ENCODE measurements around the gene COQ10A.

The COQ10A gene

DNA sequence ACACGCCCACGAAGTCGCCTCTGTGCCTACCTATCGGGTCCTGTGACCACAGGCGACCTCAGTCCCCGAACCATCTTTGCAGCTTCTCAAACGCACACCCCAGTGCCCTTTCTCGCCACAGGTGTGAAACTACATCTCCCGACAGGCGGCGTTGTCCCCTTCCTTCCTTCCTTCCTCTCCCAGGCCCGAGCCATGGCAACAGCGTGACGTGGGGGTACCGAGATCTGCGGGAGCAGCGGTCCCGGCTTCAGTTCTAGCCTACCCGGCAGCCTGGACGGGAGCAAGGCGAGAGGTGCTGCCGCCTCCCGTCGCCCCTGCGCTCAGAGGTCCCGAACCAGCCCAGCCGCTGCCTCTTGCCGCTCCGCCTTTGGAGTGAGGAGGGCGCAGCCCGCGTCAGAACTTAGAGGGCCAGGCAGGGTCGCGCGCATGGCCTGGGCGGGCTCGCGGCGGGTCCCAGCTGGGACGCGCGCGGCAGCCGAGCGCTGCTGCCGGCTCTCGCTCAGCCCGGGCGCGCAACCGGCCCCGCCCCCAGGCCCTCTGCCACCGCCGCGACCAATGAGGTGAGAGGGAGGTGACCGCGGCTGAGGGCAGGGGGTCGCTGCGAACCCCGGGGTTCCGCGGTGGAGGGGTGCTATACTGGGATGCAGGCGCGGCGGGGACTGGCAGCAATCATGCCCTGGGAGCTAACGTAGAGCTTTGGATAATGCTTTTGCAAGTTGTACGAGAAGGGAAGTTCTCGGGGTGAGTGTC is at the start of gene COQ10A:
Gene COQ10A (plus strand): TSS at position 250 of the 750 bp plus-strand sequence. CDS start 177 bp downstream, at position 427.
- FAIRE-seq, result no peak

DNA sequence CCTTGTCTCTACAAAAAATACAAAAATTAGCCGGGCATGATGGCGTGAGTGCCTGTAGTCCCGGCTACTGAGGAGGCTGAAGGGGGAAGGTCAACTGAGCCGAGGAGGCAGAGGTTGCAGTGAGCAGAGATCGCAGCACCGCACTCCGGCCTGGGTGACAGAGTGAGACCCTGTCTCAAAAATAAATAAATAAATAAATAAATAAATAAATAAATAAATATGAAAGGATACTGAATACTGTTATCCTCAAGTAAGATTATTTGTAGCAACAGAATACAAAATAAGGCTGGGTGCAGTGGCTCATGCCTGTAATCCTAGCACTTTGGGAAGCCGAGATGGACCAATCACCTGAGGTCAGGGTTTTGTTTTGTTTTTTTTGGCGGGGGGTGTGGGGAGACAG is 46.9 kb upstream of the COQ10A start:
- FAIRE-seq, result no peak

DNA sequence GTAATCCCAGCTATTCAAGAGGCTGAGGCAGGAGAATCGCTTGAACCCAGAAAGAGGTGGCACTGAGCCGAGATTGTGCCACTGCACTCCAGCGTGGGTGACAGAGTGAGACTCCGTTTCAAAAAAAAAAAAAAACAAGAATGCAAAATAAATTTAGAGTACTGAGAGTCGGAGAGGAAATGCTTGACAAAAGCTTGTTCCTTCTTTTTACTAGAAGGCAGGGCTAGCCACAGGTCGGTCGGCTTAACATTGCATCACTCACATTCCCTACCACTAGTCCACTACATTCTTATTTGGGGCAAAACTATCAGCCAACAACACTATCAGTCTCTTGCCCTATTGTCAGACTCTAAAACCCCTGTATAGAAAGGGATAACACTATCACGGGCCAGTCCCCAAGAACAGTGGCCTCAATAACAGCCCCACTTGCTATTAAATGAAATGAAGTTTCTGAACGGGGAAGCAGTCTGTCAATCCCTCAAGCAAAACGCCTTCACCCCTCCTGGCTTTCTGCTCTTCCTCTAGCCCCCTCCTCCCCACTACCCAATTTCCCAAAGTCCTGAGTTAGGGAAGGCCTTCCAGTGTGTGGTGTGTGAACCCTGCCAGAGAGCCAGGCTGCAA is 46.0 kb upstream of the COQ10A start:
- no peak for FAIRE-seq

DNA sequence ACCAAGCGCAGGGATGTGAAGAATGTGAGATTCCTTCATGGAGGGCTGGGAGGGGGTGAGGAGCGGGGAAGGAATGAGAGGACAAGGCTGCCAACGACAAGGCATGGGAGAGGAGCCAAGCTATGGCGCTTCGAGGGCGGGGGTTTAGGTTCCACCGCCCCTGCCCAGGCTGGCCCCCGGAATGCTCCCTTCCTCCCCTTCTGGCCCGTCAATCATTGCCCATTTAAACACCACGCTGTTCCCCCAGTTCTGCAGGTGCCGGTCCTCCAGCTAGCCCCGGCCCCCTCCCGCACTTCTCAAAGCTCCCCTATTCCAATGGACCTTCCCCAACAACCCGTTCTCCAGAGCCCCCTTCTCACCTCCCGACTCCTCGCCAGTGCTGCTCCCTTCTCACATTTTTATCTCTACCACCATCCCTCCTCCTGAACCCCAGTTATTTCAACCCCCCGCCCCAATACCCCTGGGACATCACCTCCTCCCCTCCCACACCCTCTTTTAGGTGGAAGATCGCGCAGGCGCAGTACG is 45.4 kb upstream of the COQ10A start:
- FAIRE-seq, result no peak

DNA sequence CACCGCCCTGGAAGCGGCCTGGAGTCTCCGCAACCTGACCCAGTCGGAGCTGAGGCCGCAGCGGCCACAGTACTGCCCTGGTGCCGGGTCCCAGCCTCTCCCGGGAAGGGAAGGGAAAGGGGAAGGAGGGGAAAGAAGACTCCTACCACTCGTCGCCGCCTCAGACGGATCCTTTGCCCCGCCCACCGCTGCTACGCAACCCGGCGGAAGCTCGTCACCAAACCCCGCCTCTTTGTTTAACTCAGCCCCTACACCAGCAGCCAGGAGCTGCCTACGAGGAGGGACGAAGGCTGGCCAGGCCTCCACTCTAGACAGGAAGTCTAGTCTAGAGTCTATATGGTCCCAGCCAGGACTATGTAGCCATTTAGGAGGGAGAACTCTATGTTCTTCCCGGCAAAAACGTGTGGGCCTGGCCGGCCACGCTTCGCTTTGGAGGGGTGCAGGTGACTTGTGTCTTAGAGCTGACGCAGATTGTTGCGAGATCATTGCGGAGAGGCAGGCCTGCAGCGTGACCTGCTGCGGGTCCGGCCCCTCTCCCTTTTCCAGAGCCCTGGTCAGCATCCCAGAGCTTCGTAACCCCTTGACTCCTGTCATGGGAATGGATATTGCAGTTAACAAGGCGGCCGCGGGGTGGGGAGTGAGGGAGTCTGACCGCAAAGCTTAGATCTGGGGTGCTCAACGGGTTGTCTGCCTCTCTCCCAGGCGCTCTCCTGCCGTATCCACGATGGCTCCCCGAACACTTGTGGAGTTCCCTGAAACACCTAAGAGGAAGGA is 44.8 kb upstream of the COQ10A start, which contains the start of gene RNF41:
Gene RNF41 (minus strand): TSS at position 166 of the 774 bp plus-strand sequence. CDS start 7,875 bp downstream, outside the sequence.
- FAIRE-seq, result peak; percentile 91

DNA sequence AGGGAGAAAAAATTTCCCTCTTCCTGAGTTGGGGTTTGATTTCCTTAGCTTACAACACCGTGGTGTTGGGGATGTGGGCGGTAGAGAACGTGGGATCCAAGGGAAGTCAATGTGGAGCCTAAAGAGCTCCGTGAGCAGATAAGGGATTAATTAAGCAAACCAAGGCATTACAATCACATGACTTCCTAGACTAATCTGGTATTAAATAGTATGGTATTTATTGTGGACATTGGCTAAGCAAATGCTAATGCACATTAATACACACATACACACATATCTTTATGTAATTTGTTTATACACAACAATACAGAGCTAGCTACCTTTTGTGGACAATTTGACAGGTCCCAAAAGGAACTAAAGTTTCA is 44.2 kb upstream of the COQ10A start:
- no peak for FAIRE-seq

DNA sequence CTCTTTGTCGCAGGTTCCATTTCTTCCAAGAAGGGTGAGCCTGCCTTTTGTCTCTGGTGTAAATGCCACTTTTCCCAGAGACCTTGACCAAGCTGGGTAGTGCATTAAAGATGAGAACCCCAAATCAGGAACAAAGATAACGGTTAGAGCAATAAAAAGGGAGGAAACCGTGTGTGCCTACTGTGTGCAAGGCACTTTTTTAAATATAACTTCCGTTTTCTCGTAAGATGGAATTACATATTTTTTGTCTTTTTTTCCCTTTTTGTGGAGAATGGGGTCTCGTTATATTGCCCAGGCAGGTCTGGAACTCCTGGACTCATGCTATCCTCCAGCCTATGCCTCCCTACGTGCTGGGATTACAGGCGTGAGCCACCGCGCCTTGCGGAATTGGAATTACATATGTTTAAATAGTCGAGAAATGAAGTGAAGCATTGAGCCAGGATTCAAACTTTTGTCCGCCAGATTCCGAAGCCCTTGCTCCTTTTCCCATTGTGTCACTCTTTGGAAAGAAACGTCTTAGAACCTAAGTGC is 43.1 kb upstream of the COQ10A start:
- no peak for FAIRE-seq

DNA sequence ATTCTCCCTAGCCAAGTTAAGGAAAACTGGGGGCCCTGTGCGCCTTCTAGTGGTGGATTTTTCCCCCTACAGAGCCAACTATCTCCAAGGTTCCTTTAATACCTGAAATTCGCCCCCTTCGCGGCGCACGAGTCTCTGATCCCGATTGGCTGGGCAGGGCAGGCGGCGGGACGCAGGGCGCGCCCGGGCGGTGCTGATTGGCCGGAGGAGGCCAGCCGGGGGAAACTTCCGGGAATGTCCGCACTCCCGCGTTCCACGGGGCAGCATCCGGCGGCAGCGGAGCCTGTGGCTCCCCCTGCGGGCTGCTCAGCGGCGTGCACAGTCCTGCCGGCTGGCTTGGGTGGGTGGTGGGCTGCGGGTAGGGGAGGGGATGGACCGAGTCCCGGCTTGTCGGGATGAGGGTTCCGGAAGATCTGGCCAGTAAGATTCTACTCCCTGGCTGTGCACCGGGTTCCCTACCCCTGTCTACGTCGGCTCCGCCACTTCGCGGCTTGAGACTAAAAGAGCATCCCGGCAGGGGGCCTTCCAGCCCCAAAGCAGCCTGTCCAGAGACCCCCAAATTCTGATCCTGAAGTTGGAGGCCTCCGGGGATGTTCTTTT is 42.5 kb upstream of the COQ10A start, which contains the start of gene NABP2:
Gene NABP2 (plus strand): TSS at position 241 of the 600 bp plus-strand sequence. CDS start 515 bp downstream, outside the sequence.
- peak; percentile 96 for FAIRE-seq

DNA sequence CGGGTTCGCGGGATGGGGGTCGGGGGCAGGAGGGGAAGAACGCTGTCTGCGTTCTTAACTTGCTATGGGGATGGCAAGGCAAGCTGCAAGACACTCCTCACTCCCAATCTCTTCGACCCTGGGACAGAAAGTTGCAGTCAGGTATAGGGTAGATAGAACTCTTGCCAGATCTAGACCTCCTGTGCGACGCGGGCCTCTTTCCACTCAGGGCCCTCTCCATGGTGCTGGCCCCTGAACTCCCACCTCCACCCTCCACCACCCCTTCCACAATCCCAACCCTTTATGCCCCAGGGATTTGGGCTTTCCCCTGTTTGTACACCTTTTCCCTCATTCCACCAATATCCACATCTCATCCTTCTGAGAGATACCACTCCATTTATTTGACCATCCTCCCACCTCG is 41.8 kb upstream of the COQ10A start:
- no peak for FAIRE-seq

DNA sequence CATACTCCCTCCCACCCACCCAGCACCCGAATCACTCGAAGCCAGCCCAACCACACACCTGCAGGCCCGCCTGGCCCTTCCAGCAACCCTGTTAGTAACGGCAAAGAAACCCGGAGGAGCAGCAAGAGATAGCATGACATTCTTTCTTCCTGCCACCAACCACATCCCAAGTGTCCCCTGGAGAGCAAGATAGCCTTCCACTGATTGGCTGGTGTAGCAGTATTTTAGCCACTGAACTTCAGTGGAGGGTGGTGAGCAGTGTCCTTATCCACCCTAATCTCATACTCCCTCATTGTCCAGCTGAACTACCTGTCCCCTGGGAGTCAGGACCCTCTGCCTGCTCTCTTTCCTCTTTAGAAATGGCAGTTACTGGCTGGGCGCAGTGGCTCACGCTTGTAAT is 37.7 kb upstream of the COQ10A start:
- FAIRE-seq, result no peak

DNA sequence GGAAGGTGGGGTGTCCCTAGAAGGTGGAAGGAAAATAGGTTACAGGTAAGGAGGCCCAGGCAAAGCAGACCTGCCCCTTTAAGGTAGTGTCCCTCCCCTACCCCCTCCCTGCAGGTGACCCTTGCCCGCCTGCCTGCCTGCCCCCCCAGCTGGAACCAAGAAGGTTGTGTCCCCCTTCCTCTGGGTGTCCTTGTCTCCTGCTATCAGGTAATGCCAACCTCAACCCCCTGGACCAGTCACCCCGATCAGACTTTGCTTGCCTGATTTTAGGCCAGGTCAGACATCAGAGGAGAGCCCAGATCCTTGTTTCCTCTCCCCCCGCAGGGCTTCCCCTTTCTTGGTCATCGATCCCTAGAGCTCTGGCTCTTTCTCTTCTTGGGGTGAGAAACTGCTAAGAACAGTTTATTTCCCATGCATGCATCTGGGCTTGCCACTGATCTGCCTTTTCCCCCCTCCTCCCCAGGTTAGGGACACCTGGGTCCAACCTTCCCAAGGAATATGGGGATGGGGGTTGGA is 36.8 kb upstream of the COQ10A start, which contains the start of gene SLC39A5:
Gene SLC39A5 (plus strand): TSS at position 136 of the 516 bp plus-strand sequence. CDS start 1,224 bp downstream, outside the sequence.
- FAIRE-seq, result no peak

DNA sequence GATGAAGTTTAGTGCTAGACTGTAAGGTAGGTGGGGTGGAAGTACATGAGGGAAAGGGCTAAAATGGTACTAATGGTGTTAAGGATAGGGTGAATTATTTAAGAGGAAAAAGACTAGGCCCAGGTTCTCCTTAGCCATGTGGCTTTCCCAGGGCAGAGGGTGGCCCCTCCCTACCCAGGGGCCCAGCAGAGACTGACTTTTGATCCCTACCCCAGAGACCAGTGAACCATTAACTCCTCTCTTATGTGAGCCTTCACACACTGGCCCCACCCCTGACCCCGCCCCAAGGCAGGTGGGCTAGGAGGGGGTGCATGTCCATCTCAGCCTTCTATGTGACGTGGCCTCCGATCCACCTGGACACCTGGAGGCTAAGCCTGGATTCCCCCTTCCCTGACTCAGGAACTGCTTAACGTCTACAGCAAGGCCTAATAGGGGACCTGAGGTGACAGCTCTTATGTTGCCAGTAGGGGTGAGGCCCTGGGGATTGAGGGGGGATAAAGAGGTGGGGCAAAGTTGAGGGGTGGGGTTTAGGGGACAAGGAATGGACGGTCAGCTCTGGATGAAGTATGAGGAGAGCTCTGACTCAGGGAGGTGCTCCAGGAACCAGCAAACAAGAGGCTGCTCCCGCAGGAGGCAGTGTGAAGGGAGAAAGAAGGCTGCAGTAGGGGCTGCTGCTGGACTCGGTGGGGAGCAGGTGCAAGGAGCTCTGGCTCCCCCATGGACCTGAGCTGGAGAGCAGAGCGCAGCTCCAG is 36.1 kb upstream of the COQ10A start:
- FAIRE-seq, result no peak

DNA sequence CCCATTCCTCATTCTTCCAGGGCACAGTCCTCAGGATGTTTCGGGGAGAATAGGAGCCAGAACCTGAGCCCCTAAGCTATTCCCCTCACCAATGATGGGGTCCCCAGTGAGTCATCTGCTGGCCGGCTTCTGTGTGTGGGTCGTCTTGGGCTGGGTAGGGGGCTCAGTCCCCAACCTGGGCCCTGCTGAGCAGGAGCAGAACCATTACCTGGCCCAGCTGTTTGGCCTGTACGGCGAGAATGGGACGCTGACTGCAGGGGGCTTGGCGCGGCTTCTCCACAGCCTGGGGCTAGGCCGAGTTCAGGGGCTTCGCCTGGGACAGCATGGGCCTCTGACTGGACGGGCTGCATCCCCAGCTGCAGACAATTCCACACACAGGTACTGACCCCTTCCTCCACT is 35.6 kb upstream of the COQ10A start:
- FAIRE-seq, result no peak

DNA sequence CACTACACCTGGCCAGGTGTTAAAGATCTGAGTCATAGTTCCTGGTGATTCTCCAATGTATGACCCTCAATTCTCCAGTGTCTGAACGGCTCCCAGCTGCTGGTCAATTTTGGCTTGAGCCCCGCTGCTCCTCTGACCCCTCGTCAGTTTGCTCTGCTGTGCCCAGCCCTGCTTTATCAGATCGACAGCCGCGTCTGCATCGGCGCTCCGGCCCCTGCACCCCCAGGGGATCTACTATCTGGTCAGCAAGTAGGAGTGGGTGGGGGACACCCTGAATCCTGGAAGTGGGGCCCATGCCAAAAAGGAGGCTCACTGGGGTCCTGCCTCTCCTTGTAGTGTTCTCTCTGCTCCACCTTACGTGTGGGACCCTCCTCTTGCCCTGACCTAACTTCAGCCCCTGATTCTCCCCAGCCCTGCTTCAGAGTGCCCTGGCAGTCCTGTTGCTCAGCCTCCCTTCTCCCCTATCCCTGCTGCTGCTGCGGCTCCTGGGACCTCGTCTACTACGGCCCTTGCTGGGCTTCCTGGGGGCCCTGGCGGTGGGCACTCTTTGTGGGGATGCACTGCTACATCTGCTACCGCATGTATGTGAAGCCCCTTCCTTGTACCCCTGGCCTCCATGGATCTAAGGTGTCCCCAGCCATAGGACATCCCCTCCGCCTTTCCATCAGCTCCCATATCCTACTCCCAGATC is 31.9 kb upstream of the COQ10A start:
- no peak for FAIRE-seq

DNA sequence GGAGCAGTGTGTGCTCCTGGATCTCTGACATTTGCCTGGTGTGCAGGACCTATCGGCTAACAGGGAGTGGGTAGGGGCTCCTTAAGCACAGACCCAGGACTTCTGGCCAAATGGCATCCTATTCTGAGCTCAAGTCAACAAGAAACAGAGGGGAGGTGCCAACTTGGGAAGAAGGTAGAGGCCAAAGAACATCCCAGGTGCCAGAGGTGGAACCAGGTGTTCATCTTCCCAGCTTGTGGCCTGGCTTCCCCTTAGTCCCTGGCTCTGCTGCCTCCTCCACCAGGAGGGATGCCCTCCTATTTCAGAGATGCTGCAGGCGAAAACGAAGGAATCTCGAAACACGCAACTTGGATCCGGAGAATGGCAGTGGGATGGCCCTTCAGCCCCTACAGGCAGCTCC is 30.7 kb upstream of the COQ10A start:
- FAIRE-seq, result no peak

DNA sequence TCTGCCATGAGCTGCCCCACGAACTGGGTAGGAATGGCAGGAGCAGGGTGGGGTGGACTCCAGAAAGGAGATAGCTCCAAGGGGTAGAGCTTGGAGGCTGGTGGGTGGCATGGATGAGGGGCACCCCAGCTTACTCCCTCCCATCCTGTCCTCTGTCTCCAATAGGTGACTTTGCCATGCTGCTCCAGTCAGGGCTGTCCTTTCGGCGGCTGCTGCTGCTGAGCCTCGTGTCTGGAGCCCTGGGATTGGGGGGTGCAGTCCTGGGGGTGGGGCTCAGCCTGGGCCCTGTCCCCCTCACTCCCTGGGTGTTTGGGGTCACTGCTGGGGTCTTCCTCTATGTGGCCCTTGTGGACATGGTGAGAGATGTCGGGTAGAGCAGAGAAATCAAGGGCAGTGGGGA is 29.8 kb upstream of the COQ10A start:
- FAIRE-seq, result no peak

DNA sequence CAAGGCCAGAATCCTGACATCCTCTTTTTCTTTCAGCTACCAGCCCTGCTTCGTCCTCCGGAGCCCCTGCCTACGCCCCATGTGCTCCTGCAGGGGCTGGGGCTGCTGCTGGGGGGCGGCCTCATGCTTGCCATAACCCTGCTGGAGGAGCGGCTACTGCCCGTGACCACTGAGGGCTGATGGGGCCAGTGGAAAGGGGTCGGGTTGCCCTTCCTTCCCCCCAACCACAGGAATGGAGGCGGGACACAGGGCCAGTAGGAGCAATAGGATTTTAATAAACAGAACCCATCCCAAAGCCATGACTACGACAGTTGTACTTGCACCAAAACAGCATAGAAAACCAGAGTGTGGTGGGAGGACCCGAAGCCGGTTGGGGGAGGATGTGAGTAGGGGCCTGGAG is 29.2 kb upstream of the COQ10A start:
- FAIRE-seq, result no peak

DNA sequence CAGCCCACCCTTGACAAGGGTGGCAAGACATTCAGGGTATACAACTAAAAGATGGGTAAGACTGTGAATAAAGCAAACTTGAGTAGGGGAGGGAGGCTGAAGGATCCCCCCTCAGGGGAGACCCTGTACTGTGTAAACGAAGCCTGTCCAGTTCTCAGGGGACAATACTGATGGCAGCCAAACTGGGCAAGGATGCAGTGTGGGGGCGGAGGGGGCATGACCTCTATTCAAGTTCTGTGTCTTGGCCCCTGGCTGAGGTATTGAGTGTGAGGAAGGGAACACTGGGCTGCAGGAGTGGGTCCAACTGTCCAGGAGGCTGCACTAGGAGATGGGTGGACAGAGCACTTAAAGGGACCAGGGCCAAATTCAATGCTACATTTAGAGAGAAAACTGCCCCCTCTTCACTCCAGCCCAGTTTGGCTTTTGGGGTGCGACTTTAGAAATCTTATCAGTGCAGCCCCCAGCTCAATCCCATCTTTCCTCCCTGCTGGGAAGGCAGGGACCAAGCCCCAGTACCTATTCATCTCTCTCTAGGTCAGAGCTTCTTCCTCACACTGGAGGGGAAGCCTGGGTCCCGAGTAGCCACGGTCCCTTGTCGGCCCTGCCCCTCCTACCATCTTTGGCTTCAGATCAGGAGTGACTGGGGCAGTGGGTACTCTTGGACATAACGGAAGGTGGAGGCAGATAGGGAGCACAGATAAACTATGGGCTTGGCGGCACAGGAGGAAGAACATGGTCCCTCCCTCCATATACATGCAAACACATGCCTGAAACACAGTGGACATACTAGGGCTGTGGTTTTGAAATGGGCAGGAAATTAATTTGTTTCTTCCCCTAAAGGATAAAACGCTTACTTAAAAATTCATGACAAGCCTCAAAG is 25.1 kb upstream of the COQ10A start:
- FAIRE-seq, result no peak

DNA sequence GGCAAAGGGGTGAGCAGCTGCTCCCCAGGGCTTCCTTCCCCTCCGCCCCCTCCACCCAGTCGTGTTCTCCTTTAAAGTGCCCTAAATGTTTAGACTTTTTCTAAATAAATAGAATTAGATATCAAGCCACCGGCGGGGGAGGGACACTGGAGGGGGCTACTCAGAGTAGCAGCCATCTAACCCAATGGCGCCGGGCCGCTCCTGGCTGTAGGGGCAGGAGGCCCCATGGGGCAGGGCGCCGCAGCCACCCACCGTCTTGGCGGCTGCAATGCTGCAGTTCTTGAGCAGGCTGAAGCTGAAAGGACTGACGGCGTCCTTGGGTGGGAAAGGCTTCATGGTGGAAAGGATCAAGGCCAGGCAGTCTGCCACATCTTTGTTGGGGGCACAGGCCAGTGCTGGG is 23.8 kb upstream of the COQ10A start:
- FAIRE-seq, result no peak

DNA sequence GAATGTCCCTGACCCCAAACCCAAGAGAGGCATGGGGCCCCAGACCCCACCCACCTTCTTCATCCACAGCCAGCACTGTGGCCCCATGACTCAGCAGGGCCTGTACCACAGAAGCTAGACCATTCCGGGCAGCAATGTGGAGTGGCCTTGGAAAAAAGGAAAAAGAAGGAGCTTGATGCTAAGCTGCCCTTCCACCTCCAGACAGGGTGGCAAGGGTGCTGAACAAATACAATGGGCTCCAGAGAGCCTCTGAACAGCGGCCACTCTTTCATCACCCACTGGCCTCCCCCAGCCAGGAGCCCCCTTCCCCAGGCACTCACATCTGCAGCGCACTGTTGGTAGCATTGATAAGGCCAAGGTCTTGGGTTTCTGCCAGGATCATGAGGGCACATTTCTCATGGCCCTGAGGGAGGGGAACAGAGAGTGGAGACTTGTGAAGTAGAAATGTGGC is 23.0 kb upstream of the COQ10A start:
- no peak for FAIRE-seq

Data from endometrium (tissue), 2 donors.